RWPE2 (cell line): ENCODE results near the gene DCUN1D5.

Source experiments
- ATAC-seq: fragments of 200-7000 bp; cut with Tn5 transposase; 3 replicates; pipeline ENCODE4 v1.9.1; 2021; ENCODE audit warnings: low read depth
- DNase-seq: peaks from one replicate; pipeline ENCODE4 v3.0.0-alpha.2; 2020; ENCODE audit warnings: low spot score
- H3K27ac ChIP-seq: fragments of 450-650 bp; 2 replicates; pipeline ENCODE4 v1.5.1; 2017; ENCODE audit warnings: mild to moderate bottlenecking; ENCODE audit not compliant: poor library complexity, severe bottlenecking
- H3K27me3 ChIP-seq: fragments of 250-450 bp; sonication (Bioruptor Pico); 2 replicates; pipeline ENCODE4 v1.5.1; 2021; ENCODE audit warnings: mild to moderate bottlenecking, moderate library complexity; ENCODE audit not compliant: insufficient read depth, poor library complexity, severe bottlenecking
- H3K36me3 ChIP-seq: fragments of 250-450 bp; sonication (Bioruptor Pico); 2 replicates; pipeline ENCODE4 v1.5.1; 2020; ENCODE audit warnings: low read depth, mild to moderate bottlenecking, moderate library complexity
- H3K4me1 ChIP-seq: fragments of 250-450 bp; sonication (Bioruptor Pico); 2 replicates; pipeline ENCODE4 v1.5.1; 2021; ENCODE audit warnings: mild to moderate bottlenecking, moderate library complexity; ENCODE audit not compliant: insufficient read depth, poor library complexity, severe bottlenecking
- H3K4me3 ChIP-seq: fragments of 250-450 bp; sonication (Bioruptor Pico); 2 replicates; pipeline ENCODE4 v1.5.1; 2021; ENCODE audit warnings: mild to moderate bottlenecking, moderate library complexity; ENCODE audit not compliant: severe bottlenecking
- H3K9me3 ChIP-seq: fragments of 250-450 bp; sonication (Bioruptor Pico); 2 replicates; pipeline ENCODE4 v1.5.1; 2021; ENCODE audit warnings: mild to moderate bottlenecking, moderate library complexity; ENCODE audit not compliant: severe bottlenecking
- TF ChIP-seq, protein P1 (sequence below): fragments of 450-650 bp; IDR thresholded peaks from one replicate; pipeline ENCODE4 v1.5.1; 2017; ENCODE audit warnings: mild to moderate bottlenecking, moderate library complexity; ENCODE audit not compliant: poor library complexity, severe bottlenecking

DCUN1D5 gene

DNA sequence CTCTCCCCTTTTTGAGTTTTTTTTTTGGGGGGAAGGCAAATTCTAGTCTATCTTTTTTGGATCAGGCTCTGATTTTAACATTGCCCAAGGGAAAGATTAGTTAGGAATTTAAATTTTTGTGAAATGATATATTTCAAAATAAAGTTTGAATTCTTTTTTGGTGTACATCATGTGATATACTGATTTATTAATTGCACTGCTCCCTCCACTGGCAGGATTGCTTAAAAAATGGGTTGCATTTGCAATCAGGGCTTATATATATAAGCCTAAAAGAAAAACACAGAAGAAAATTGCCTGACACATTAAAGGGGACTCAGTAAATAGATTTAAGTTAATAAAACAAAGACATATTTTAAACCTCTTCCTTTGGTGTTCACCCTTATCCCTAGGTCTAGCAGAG, 18.4 kb upstream of the DCUN1D5 start:
- TF ChIP-seq, protein P1, sequence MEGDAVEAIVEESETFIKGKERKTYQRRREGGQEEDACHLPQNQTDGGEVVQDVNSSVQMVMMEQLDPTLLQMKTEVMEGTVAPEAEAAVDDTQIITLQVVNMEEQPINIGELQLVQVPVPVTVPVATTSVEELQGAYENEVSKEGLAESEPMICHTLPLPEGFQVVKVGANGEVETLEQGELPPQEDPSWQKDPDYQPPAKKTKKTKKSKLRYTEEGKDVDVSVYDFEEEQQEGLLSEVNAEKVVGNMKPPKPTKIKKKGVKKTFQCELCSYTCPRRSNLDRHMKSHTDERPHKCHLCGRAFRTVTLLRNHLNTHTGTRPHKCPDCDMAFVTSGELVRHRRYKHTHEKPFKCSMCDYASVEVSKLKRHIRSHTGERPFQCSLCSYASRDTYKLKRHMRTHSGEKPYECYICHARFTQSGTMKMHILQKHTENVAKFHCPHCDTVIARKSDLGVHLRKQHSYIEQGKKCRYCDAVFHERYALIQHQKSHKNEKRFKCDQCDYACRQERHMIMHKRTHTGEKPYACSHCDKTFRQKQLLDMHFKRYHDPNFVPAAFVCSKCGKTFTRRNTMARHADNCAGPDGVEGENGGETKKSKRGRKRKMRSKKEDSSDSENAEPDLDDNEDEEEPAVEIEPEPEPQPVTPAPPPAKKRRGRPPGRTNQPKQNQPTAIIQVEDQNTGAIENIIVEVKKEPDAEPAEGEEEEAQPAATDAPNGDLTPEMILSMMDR = peak; percentile 56
- Histone ChIP-seq H3K9me3 (no peaks in the 10 kb centered on the region), H3K4me1 (peaks cover 25% of the 10 kb centered on the region), H3K36me3 (peaks cover 31% of the 10 kb centered on the region), H3K27me3 (no peaks in the 10 kb centered on the region), H3K27ac (peak overlapping the region; percentile 47), H3K4me3 (peak overlapping the region; percentile 48)
- DNase-seq (no peak), ATAC-seq (no peak)

DNA sequence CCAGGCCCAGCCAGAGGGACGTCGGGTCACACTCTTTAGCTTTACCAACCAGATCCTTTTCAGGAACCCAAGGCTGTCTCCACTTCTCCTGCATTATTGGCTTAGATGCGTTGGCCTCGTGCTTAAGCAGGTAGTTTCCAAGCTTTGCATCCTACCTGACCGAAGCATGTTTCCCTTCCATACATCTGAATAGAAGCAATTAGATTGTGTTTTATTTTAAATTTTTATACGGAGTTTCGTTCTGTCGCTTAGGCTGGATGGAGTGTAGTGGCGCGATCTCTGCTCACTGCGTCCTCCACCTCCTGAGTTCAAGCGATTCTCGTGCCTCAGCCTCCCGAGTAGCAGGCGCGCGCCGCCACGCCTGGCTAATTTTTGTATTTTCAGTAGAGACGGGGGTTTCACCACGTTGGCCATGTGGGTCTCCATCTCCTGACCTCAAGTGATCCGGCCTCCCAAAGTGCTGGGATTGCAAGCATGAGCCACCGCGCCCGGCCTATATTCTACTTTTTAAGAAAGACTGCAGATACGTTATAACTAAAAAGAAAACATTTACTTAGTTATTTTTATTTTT, 17.9 kb upstream of the DCUN1D5 start:
- no peak for DNase-seq
- H3K36me3 ChIP-seq = peaks cover 26% of the 10 kb centered on the region
- TF ChIP-seq, protein P1 = no peak
- peak overlapping the region; percentile 47 for H3K27ac ChIP-seq
- H3K9me3 ChIP-seq = no peaks in the 10 kb centered on the region
- peaks cover 25% of the 10 kb centered on the region for H3K4me1 ChIP-seq
- H3K4me3 ChIP-seq = peak overlapping the region; percentile 48
- ATAC-seq = peak; percentile 33
- H3K27me3 ChIP-seq = no peaks in the 10 kb centered on the region

DNA sequence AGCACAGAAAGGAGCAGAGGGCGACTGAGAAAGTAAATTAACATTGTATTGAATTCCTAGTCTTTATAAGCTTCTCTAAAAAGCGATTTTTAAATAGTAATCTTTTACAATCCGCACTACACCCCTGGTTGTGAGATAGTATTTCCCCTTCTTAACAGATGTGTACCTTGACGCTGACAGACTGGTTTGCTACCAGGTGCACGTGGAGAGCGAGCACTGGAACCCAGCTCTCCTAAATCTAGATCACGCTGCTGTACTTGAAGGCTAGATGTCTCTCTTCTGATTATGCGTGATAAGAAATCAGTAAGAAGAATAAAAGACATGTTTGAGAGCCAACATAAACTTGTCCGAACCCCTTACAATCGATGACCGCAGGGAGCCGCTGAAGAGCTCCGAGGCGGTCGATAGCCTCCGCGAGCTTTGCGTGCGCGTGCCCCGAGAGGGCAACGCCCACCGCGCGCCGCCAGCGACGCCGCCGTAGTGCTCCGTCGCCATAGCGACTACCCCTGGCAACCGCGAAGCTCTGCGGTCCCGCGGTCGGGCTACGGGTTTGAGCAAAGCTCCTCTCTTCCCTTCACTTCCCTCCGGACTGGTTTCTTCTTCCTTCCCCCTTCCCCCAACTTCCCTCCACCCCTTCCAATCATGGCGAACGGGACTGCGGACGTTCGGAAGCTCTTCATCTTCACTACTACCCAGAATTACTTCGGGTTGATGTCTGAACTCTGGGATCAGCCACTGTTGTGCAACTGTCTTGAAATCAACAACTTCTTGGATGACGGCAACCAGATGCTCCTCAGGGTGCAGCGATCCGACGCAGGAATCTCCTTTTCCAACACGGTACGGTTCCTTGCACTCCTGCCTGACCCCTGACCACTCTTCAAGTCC, 17.2 kb upstream of the DCUN1D5 start, which contains the start of gene DYNC2H1:
Gene DYNC2H1 (plus strand): TSS at position 494 of the 885 bp plus-strand sequence. CDS start 149 bp downstream, at position 643.
- Histone ChIP-seq H3K4me1 (peaks cover 25% of the 10 kb centered on the region), H3K36me3 (peaks cover 18% of the 10 kb centered on the region), H3K27ac (peak within 1 kb of the TSS; percentile 47), H3K9me3 (no peaks in the 10 kb centered on the region), H3K4me3 (peak within 1 kb of the TSS; percentile 48), H3K27me3 (no peaks in the 10 kb centered on the region)
- DNase-seq = peak; percentile 90
- ATAC-seq = peak; percentile 92
- TF ChIP-seq, protein P1 = peak; percentile 77

DNA sequence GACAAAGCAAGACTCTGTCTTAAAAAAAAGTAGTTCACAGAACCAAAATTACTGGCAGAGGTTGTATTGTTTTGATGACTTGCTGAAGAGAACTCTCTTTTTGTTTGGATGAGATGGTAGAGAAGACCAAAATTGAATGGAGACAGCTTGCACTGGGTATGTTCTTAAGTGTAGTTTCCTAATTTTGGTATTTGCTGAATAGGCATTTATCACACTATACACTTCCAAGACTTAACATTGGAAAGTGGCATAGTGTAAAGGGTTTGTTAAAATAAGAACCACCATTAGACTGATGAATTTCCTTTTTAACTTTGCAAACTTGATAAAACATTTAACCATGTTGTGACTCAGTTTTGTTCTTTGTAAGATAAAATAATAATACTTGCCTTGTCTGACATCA, 5.3 kb upstream of the DCUN1D5 start:
- H3K27ac ChIP-seq = no peak overlapping the region
- H3K9me3 ChIP-seq = no peaks in the 10 kb centered on the region
- H3K36me3 ChIP-seq = no peaks in the 10 kb centered on the region
- no peaks in the 10 kb centered on the region for H3K27me3 ChIP-seq
- no peak for DNase-seq
- ATAC-seq = no peak
- TF ChIP-seq, protein P1 = no peak
- no peak overlapping the region for H3K4me3 ChIP-seq
- H3K4me1 ChIP-seq = no peaks in the 10 kb centered on the region
